ENCODE data around the gene GRID1.

GRCh38 chr10:86226016-86226415 is 140.6 kb downstream of the GRID1 start:
- TF ChIP-seq POLR2A (IDR thresholded peaks at IDR 0.05; ENCODE audit: low read depth, low read length) (no peak), POLR2AphosphoS5 (IDR thresholded peaks at IDR 0.05; ENCODE audit: low read depth, low read length) (no peak), TAF1 (IDR thresholded peaks at IDR 0.05; ENCODE audit: low read depth, low read length) (no peak), SPI1 (IDR thresholded peaks at IDR 0.05; ENCODE audit: low read depth, low read length) (no peak), POU2F2 (IDR thresholded peaks at IDR 0.05; ENCODE audit: low read depth, low read length) (no peak), PAX5 (IDR thresholded peaks at IDR 0.05; ENCODE audit: insufficient read depth, low read length, severe bottlenecking) (no peak)

Measured in GM12891 (cell line).